ENCODE results near the gene TANC1.

The TANC1 gene

GRCh38 chr2:159175182-159175581, 206.7 kb downstream of the TANC1 start:
- FAIRE-seq: no peak

GRCh38 chr2:159175927-159176326, 207.5 kb downstream of the TANC1 start:
- no peak for FAIRE-seq

GRCh38 chr2:159176555-159176954, 208.1 kb downstream of the TANC1 start:
- FAIRE-seq: no peak

DNA sequence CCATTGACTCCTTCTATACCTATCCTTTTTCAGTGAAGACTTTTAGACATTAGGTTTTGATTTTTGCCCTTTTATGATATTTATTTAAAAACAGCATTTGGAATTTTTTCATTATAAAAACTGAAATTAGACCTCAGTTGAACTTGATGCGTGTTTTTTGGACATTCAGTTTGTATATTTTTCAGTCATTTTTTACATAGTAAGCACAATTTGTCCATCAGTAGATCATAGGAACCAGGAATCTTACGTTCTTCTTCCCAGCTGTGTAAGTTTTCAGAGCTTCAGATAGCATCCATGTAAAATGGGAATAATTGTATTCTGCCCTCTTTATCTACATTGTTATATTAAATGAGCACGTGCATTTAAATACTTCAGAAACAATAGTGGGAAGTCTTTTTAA, 208.9 kb downstream of the TANC1 start:
- no peak for FAIRE-seq

DNA sequence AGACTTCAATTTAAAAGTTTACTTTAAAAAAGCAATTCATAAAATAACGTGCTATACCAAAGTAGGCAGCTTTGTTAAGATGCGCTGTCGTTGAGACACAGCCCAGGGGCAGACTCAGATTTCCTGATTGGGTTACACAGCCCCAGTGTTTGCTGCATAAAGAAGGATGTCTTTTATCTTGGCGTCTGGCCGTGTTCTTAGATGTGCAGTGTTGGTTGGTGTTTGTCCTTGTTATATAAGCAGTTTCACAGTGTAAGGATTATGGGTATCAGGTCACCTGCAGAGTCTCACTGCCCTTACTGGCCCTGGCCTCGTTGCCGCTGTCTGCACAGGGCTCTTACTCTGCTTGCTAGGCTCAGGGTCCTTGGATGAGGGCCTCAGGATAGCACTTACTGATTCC, 209.5 kb downstream of the TANC1 start:
- FAIRE-seq: no peak

DNA sequence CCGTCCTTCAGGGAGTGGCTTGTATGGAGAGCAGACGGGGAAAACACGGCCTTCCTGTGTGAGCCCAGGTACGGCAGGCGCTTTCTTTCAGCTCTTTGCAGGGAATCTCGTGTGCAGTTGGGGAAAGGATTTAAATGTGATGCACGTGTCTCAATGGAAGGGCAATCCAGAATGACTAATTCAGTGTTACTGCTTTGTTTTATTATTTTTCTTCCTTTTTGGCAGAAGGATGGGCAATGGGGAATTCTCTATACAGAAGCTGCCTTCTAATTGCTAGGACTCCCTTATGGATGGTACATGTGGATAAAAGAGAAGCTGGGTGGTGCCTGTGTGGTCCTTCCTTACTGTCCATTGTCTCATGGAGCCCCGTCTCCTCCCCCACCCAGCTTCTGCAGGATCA, 210.7 kb downstream of the TANC1 start:
- FAIRE-seq: no peak

GRCh38 chr2:159179696-159180095, 211.3 kb downstream of the TANC1 start:
- no peak for FAIRE-seq

- no peak for FAIRE-seq
Observed at GRCh38 chr2:159183346-159183745, 214.9 kb downstream of the TANC1 start.

DNA sequence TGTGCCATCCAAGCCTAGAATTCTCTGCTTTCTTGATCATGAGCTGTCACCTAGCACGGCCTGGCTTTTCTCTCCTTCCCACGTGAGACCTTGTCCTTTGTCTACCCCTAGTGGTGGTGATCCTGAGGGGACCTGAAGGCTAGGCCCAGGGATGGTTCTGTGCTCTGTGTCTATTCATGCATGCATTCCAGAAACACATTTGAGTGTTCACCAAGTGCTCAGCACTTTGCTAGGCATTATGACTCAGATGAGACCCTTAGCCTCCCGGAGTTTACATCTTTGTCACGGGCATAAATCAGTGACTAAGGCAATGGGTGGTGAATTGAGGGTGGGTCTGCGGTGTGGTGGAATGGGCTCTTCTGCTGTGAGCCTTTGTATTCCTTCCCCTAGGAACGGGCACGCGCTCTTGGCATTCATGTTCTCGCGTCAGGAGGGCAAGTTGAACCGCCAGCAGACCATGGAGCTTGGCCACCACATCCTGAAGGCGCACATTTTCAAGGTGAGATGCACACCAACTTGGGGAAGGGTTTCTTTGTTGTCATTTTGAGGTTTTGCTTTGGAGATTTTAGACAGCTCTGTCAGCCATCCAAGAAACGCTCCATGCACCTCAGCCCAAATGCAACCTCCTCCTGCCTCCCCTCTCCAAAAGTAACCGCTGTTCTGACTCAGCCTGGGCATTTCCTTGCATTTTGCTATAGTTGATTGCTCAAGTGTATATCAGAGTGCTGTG, 217.1 kb downstream of the TANC1 start:
- FAIRE-seq: no peak

GRCh38 chr2:159186462-159186861, 218.0 kb downstream of the TANC1 start:
- no peak for FAIRE-seq

- FAIRE-seq: no peak
Observed at GRCh38 chr2:159187106-159187505, 218.7 kb downstream of the TANC1 start.

GRCh38 chr2:159188449-159188848, 220.0 kb downstream of the TANC1 start:
- FAIRE-seq: no peak

GRCh38 chr2:159192371-159192918, 224.0 kb downstream of the TANC1 start:
- FAIRE-seq: no peak

- FAIRE-seq: no peak
Observed at GRCh38 chr2:159193791-159194190, 225.4 kb downstream of the TANC1 start.

- no peak for FAIRE-seq
Observed at GRCh38 chr2:159194241-159194640, 225.8 kb downstream of the TANC1 start.

GRCh38 chr2:159195697-159196096, 227.3 kb downstream of the TANC1 start:
- FAIRE-seq: no peak

- FAIRE-seq: no peak
Observed at GRCh38 chr2:159196393-159196925, 228.0 kb downstream of the TANC1 start.

- no peak for FAIRE-seq
Observed at GRCh38 chr2:159199236-159199635, 230.8 kb downstream of the TANC1 start.

- no peak for FAIRE-seq
Observed at GRCh38 chr2:159199761-159200465, 231.5 kb downstream of the TANC1 start.

DNA sequence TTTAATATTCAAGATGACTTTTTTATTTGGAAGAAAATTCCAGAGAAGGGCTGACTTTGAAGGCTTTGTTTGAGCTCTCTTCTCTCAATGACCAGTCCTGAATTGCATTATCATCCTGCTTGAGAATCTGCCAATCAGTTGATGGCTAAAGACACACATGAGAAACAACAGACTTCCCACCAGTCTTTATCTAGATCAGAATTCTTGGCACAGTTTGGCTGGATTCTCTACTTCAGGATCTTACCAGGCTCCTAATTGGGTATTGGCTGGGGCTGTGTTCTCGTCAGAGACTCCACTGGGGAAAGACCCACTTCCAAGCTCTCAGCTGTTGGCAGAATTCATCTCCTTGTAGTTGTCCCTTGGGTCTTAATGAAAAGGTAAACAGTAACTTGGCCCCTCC, 232.1 kb downstream of the TANC1 start:
- FAIRE-seq: no peak

- no peak for FAIRE-seq
Observed at GRCh38 chr2:159201360-159202063, 233.1 kb downstream of the TANC1 start.

- FAIRE-seq: no peak
Observed at GRCh38 chr2:159202568-159203071, 234.2 kb downstream of the TANC1 start.

Measured in colon (tissue), 2 donors.